H1 (cell line): ENCODE measurements around the gene DDC.

ENCODE experiments used
- MAFK ChIP-seq: IDR thresholded peaks from 2 replicates; pipeline ENCODE4 v1.6.1; 2012; ENCODE audit warnings: low read depth, mild to moderate bottlenecking, improper control_type of control experiment, low read length
- PHF8 ChIP-seq: fragments of 200-600 bp; sonication (generic); conservative IDR thresholded peaks from 2 replicates; pipeline ENCODE4 v1.7.1; 2012; ENCODE audit warnings: low read depth, mild to moderate bottlenecking, inconsistent platforms, low read length, moderate library complexity
- POLR2A ChIP-seq, 2 experiments: IDR thresholded peaks; 1 replicate in 1 of 2; 2 replicates in 1 of 2; pipeline ENCODE4 v1.6.1; 2011; ENCODE audit warnings: low read depth in 2 of 2, low read length in 2 of 2, mild to moderate bottlenecking in 2 of 2; ENCODE audit errors: control extremely low read depth in 1 of 2

- TF ChIP-seq PHF8 (no peak), POLR2A (IDR thresholded peaks at IDR 0.05; ENCODE audit: control extremely low read depth in 1 of 2, low read depth in 2 of 2, low read length in 2 of 2) (no peak), MAFK (no peak)
Measured at GRCh38 chr7:50423860-50424259, 141.3 kb downstream of the DDC start.
